ENCODE data around the gene IGSF9B.

DNA sequence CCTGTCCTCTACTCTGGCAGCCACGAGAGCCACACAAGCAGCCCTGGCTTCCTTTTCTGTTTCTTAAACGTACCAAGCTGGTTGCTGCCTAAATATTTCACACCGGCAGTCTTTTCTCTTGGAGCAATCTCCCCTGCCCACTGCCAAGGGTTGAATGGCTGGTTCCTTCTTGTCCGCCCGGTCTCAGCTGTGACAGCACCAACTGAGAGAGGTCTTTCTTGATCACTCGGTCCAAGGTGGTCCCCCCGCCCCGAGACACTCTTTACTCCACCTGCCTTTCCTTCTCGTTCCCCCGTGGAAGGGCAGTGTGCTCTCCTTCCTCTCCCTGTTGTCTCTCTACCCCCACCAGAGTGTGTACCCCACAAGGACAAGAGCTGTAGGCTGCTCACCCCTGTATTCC lies 33.7 kb upstream of the IGSF9B start:
- TF ChIP-seq, protein P1, sequence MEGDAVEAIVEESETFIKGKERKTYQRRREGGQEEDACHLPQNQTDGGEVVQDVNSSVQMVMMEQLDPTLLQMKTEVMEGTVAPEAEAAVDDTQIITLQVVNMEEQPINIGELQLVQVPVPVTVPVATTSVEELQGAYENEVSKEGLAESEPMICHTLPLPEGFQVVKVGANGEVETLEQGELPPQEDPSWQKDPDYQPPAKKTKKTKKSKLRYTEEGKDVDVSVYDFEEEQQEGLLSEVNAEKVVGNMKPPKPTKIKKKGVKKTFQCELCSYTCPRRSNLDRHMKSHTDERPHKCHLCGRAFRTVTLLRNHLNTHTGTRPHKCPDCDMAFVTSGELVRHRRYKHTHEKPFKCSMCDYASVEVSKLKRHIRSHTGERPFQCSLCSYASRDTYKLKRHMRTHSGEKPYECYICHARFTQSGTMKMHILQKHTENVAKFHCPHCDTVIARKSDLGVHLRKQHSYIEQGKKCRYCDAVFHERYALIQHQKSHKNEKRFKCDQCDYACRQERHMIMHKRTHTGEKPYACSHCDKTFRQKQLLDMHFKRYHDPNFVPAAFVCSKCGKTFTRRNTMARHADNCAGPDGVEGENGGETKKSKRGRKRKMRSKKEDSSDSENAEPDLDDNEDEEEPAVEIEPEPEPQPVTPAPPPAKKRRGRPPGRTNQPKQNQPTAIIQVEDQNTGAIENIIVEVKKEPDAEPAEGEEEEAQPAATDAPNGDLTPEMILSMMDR (conservative IDR thresholded peaks at IDR 0.05): no peak
- no peak for TF ChIP-seq ZFX (IDR thresholded peaks at IDR 0.05)

Measured in C4-2B (cell line).